NCI-H2171 (cell line): Measurements from ENCODE around the gene RHOBTB3.

Experiments
- DNase-seq: peaks from one replicate; lab custom pipeline; 2025; lab: John Stamatoyannopoulos, UW

RHOBTB3 gene

GRCh38 chr5:95841914-95842812 lies 111.0 kb downstream of the RHOBTB3 start:
- no peak for DNase-seq

GRCh38 chr5:95842854-95843544 lies 111.9 kb downstream of the RHOBTB3 start:
- DNase-seq: no peak

DNA sequence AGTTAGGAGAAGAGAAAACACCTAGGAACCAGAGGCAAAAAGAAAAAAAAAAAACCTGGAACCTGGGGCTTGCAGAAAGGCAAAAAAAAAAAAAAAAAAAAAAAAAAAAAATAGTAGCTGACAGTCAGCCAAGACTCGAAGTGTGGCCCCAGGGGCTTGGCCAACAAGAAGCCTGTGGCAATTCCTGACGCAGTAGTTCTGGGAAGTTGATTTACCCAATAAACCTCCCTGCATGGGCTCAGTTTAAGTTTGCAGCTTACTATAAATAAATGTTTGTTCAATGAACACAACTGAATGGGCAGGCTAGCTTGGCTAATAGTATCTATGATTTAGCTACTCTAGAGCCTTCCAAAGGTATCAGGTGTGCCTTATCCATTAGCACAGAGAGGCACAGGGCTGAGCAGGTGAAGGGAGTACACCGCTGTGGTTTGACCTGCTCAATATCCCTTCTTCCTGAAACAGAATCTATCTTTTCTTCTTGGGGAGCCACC lies 112.6 kb downstream of the RHOBTB3 start:
- DNase-seq: peak; percentile 10

DNA sequence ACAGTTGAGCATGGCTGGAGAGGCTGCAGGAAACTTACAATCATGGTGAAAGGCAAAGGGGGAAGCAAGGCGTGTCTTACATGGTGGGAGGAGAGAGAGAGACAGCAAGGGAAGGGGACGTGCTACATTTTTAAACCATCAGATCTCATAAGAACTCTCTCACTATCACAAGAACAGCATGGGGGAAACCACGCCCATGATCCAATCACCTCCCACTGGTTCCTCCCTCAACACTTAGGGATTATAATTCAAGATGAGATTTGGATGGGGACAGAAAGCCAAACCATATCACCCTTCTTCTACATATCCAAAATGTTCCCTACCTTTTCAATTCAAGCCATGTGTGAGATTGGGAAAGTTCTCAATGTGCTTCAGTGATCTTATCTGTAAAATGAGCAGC lies 114.3 kb downstream of the RHOBTB3 start:
- DNase-seq: no peak
